GM19023 (cell line): ENCODE measurements around the gene B4GALT4.
"Not testable (repeated sequence)": the region's sequence is repeated elsewhere in the genome, so short reads cannot be mapped to it uniquely, and the experiment has no call there.

ENCODE experiments used
- ATAC-seq: cut with Tn5 transposase; IDR thresholded peaks from one replicate; pipeline ENCODE4 v1.9.1; 2021; ENCODE audit warnings: mild to moderate bottlenecking, moderate library complexity; ENCODE audit not compliant: unreplicated experiment

Gene B4GALT4, protein sequence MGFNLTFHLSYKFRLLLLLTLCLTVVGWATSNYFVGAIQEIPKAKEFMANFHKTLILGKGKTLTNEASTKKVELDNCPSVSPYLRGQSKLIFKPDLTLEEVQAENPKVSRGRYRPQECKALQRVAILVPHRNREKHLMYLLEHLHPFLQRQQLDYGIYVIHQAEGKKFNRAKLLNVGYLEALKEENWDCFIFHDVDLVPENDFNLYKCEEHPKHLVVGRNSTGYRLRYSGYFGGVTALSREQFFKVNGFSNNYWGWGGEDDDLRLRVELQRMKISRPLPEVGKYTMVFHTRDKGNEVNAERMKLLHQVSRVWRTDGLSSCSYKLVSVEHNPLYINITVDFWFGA

DNA sequence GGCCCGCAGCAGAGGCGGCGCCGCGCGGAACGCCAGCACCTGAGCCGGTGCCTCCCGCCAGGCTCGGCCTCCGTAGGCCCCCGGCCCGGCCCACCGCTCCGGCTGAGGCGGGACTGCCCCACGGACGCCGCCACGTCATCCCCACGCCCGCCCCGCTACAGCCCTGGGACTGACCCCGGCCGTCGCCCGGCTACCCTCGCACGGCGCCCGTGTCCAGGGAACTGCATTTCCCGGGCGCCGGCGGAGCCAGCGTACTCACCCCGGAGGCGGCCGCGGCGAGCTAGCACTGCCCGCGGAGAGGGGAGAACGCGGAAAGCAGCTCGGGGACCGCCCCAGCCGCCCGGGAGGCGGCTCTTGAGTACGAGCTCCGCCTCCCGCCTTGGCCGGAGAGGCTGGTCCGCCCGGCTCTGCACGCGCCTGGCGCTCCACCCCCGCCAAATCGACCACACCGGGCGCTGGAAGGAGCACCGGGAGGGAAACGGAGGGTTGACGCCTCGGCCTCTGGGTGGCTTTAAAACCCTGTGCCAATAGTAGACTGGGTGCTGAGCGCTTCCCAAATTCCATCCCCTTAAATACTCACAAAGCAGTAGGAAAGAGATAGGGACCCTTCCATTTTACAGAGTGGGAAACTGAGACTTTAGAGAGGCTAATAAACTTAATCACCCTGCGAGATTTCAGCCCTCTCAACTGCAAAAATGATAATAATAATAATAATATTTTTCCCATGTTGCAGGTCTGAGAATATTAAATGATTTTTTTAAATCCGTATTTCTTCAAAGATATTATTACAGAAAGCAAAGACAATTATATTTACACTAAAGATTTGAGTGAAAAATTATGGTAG is at the start of gene B4GALT4:
TSS of gene B4GALT4 (minus strand) at position 288 of the 844 bp plus-strand sequence. CDS start 10,779 bp downstream, outside the sequence.
- peak; percentile 92 for ATAC-seq

DNA sequence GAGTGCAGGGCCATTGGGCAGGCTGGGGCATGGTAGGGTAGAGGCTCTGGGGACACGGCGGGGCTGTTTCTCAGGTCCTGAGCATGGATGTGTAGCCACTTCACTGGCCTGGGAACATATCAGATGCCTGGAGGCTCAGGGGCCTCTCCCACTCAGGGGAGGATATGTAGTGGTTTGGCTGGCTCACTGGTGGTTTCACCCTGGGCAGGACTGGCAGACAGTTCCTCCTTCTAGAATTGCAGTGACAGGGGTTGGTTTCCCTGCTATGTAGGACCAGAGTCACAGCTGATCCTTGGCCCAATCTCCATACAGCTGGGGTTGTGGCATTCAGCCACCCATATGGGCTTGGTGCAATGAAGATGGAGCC is 48.7 kb upstream of the B4GALT4 start:
- ATAC-seq = no peak

DNA sequence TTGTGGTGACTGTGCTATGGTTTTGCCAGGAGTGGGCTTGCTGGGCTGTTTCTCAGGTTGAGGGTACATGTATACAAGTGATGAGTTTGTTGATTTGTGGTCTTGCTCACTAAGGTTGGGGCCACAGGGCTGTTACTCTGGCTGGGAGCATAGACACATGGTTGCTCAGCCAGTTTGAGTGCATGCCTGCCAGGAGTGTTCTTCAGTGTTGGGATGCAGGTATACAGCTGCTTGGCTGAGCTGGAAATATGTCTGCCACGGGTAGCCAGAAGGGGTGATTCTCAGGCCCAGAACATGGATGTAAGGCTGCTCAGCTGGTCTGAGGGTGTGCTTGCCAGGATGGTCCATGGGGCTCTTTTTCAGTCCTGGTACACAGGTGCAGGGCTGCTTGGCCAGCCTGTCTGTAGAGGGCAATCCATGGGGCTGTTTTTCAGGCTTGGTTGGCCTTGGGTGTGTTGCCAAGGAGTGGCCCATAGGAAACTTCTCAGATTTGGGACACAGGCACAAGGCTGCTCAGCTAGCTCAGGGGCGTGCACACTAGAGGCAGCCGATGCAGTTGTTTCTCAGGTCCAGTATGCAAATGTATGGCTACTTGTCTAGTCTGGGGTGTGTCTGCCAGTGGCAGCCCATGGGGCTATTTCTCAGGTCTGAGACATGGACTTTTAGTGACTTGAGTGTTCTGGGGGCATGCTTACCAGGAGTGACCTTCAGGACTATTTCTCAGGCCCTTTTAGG is 48.2 kb upstream of the B4GALT4 start:
- ATAC-seq = no peak

DNA sequence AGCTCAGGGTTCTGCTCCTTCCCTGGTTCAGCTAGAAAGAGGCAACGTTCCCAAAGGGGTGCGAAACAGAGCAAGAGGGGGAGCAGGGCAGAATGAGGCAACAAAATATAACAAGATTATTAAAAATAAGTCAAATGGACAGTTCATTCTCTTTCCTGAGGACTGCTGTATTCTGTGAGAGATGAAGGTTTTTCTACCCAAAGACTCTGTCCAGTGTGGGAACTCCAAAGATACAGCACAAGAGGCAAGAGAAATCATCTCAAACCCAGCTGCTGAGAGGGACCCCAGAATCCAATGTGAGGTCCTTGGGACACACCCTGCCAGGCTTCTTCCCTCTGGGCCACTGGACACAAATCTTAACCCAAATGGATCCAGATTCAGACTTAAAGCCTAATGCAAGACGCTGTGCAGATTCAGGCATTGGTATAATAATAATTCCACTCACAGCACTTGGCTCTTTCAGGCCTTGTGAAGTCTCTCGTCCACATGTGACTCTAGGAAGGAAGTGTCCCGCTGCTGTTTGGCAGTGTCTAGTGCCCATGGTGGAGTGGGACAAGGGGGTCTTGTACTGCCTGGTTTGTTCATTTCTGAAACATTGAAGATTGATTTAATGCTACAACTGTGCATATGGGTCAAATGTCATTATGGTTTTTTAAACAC is 39.0 kb upstream of the B4GALT4 start:
- no peak for ATAC-seq

DNA sequence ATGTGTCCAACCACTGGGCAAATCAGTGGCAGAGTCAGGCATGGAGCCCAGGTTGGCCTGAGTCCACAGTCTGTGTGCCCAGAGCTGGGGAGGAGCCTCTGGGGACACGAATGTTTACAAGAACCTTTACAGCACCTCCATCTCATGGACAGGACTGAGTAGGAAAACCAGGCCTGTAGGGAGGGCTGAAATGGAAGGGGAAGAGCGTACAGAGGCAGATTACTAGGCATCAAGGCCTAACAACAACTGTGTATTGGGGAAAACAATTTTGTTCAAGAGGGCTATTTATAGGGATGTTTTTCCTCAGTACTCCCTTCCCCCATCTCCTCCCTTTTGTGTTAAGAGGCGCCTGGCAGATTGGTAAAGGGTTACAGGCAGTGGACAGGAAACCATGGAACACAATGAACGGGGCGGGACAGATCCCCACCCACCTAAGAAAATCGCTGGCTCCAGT is 38.5 kb upstream of the B4GALT4 start:
- no peak for ATAC-seq

DNA sequence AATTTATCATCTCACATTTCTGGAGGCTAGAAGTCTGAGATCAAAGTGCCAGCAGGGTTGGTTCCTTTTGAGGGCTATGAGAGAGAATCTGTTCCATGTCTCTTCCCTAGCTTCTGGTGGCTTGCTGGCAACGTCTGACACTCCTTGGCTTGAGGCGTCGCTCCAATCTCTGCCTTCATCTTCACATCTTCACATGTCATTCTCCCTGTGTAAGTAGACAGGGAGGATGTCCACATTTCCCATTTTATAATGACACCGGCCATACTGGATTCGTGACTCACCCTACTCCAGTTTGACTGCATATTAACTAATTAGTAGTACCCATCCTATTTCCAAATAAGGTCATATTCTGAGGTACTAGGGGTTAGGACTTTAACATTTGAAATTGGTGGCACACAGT is 36.0 kb upstream of the B4GALT4 start:
- no peak for ATAC-seq

DNA sequence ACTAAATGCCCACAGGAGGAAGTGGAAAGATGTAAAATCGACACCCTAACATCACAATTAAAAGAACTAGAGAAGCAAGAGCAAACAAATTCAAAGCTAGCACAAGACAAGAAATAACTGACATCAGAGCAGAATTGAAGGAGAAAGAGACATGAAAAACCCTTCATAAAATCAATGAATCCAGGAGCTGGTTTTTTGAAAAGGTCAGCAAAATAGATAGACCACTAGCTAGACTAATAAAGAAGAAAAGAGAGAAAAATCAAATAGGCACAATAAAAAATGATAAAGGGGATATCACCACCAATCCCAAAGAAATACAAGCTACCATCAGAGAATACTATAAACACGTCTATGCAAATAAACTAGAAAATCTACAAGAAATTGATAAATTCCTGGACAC is 29.5 kb upstream of the B4GALT4 start:
- not testable (repeated sequence) for ATAC-seq

DNA sequence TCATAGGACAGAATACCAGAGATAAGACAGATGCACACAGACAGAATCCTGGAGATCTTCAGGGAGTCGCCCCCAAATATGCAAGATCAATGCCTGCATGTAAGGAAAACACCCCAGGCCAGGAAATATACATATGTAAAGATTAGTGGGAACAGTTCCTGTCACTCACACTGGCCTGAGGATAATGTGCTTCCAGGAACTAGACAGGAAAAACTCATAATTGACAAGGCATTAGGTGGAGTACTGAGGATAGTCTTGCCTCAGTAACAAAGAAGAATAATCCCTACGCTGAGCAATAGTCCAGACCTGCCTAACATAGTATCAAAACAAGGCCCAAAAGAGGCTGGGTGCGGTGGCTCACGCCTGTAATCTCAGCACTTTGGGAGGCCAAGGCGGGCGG is 20.4 kb upstream of the B4GALT4 start:
- ATAC-seq = no peak

DNA sequence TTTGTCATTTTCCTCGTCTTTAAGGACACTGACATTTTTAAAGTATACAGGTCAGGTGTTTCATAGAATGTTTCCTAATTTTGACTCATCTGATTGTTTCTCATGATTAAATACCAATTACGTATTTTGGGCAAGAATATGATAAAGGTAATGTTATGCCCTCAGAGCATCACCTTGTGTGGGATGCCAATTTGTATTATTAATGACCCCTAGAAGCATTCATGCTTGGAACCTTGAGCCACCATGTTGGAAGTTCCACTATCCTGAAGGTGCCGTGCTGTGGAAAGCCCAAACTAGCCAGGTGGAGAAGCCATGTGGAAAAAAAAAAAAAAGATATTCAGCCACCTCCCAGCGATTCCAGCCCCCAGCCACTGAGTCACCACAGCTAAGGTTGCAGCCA is 19.1 kb upstream of the B4GALT4 start:
- ATAC-seq = no peak

DNA sequence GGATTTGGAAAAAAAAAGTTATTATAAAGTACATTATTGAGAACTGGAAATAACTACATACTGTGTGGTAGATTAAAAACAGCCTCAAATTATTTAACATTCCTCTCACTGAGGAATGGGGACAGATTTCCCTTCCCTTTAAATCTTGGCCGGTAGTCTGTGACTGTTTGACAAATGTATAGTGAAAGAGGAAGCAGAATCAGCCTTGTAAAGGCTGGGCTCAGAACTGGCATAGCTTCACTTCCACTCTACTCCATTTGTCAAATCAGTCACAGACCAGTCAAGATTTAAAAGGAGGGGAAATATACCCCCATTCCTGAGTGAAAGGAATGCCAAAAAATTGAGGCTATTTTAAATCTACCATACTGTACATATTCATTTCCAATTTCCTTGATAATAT is 18.2 kb upstream of the B4GALT4 start:
- peak; percentile 88 for ATAC-seq

DNA sequence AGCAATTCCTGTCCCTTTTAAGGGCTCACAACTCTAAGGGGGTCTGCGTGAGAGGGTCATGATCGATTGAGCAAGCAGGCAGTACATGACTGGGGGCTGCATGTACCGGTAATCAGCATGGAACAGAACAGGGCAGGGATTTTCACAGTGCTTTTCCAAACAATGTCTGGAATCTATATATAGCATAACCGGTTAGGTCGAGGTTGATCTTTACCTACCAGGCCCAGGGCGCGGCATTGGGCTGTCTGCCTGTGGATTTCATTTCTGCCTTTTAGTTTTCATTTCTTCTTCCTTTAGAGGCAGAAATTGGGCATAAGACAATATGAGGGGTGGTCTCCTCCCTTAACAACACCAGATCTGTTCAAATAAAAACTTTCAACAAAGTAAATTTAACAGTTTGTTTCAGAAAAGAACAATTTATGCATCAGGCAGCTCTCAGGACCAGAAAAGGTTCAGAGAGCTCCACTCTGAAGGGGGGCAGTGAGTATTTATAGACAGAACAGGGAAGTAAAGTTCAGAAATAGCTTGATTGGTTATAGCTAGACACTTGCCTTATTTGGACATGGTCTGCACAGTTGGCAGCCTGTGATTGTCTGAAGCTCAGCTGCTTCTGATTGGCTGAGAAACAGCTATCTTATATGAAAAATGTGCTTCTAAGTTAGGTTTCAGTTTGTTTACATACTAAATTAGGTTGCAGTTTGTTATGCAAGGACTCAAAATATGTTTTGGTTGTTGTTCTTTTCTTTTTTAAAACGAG is 17.2 kb upstream of the B4GALT4 start:
- no peak for ATAC-seq

DNA sequence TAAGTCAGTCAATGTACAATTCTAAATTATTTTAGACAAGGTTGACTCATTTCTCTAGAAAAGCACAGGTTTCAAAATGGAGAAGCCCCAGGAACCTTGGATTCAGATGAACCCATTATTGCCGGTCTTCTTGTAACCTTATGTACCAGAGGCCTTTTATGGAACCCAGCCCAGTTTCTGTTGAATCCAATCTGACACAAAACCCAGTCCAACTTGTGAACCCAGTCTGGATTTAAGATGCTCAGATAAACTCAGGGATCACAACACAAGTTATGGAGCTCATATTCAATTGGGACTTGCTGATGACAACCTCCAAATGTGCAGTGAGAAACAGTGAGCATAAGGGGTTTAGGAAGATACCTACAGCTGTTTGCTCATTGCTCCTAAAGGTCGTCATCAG is 16.4 kb upstream of the B4GALT4 start:
- no peak for ATAC-seq

DNA sequence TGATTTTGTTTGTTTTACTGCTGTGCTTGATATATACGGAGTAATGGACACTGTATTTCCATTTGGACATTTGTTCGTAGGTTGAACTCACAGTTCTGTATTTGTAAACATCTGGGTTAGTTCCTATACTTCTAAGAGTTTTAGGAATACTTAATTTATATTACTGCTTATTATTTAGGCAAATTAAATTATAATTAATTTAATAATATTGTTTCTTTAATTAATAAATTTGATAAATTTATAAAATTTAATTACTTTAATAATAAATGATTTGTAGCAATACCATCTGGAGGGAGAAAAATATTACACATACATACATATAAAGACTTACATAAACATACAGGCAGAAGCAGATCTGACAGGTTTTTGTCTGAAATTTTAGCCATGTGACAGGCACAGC is 14.5 kb upstream of the B4GALT4 start:
- no peak for ATAC-seq

DNA sequence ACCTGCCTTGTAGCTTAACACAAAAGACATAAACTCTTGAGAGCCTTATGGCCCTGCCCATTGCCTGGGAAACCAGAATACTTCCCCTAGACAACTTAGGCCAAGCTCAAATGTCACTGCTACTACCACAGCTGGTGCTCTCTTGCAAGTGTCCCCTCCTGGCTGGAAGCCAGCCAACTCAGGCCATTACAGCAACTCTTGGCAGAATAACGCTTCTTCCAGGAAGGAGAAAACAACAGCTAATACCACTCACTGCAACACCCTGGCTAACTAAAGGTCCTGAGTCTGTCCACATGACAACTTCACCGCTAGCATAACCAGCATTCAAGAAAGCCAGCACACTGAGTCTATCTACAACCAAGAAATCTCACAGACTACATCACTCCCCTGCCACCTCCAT is 5.1 kb upstream of the B4GALT4 start:
- ATAC-seq = no peak

DNA sequence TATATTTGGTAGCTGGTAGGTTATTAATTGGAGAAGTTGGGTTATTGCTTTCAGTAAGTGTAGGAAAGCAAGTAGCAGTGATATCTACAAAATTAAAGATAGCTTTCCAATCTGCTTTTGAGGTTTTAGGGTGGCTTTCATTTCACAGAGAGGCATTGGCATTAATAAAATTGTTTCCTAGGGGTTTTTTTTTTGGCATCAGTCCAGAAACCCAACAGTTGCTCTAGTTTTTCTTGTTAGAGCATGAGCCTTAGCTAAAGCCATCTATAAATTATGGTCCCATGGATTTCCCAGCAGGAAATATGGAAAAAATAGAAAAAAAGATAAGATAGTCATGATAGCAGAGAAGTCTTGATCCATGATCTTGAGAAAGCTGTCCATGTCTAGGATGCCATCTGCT is 3.0 kb upstream of the B4GALT4 start:
- no peak for ATAC-seq

DNA sequence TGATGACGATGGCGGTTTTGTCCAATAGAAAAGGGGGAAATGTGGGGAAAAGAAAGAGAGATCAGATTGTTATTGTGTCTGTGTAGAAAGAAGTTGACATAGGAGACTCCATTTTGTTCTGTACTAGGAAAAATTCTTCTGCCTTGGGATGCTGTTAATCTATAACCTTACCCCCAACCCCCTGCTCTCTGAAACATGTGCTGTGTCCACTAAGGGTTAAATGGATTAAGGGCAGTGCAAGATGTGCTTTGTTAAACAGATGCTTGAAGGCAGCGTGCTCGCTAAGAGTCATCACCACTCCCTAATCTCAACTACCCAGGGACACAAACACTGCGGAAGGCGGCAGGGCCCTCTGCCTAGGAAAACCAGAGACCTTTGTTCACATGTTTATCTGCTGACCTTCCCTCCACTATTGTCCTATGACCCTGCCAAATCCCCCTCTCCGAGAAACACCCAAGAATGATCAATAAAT is 2.4 kb upstream of the B4GALT4 start:
- ATAC-seq = not testable (repeated sequence)

DNA sequence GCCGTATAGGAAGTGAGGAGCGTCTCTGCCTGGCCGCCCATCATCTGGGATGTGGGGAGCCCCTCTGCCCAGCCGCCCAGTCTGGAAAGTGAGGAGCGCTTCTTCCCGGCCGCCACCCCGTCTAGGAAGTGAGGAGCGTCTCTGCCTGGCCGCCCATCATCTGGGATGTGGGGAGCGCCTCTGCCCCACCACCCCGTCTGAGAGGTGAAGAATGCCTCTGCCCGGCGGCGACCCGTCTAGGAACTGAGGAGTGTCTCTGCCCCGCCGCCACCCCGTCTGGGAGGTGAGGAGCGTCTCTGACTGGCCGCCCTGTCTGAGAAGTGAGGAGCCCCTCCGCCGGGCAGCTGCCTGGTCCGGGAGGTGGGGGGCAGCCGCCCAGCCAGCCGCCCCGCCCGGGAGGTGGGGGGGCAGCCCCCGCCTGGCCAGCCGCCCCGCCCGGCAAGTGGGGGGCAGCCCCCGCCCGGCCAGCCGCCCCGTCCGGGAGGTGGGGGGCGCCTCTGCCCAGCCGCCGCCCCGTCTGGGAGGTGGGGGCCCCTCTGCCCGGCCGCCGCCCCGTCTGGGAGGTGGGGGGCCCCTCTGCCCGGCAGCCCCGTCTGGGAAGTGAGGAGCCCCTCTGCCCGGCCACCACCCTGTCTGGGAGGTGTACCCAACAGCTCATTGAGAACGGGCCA is 1.8 kb upstream of the B4GALT4 start:
- not testable (repeated sequence) for ATAC-seq

DNA sequence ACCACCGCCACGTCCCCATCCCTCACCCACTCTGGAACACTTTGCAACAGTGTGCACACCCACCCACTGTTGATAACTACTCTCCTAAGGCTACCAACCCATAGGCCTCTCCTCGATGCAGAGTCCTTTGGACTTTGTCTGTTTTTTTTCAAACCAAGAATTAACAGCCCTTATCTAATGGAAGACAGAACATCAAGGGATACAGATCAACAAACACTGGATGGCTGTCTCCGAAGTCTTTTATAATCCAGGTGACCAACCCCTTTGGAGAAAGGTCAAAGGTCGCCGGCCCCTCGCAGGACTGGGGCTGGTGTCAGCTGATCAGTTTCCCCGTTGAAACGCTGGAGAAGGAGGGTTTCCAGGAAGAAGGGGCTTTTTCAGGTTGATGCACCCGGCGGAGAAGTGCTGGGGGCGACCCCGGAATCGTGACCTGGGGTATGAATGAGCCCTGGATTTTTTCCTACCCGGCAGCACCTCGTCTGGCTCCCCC is 532 bp downstream of the B4GALT4 start:
- peak; percentile 3 for ATAC-seq

DNA sequence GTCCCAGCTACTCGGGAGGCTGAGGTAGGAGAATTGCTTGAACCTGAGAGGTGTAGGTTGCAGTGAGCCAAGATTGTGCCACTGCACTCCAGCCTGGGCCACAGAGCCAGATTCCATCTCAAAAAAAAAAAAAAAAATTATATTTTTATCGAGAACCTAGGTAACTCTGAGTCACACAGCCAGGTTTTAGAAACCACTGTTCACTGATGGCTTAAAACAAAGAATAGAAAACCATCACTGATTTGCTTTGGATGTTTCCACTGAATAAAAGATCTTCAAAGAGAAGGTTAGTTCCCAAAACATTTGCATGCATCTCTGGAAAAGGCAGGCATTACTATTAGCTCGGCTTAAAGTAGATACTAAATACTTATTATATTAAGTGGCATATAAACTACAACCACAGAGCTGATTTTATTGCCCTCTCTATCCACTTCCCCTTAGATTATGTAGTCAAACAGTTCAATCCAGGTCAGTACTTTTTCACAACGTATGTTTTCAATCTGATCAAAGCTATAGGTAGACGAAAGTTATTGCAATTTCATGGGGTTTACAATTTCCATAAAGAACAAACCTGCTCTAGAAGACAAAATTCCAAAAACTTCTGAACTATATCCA is 1.4 kb downstream of the B4GALT4 start:
- no peak for ATAC-seq
